Loucy (cell line): ENCODE measurements around the gene SDHAF3.

ENCODE experiments used
- H2AFZ ChIP-seq: fragments of 200-600 bp; sonication (generic); 2 replicates; pipeline ENCODE4 v1.6.0; 2016; ENCODE audit warnings: antibody characterized with exemption, mild to moderate bottlenecking, low read length, moderate library complexity
- H3F3A ChIP-seq: fragments of 200-600 bp; 2 replicates; pipeline ENCODE4 v1.6.0; 2016; ENCODE audit warnings: antibody characterized with exemption, low read depth, mild to moderate bottlenecking
- H3K27me3 ChIP-seq: fragments of 200-600 bp; sonication (generic); 2 replicates; pipeline ENCODE4 v1.6.1; 2014; ENCODE audit warnings: low read length, mild to moderate bottlenecking; ENCODE audit not compliant: insufficient read depth, poor library complexity, severe bottlenecking
- H3K36me3 ChIP-seq: fragments of 200-600 bp; sonication (generic); 2 replicates; pipeline ENCODE4 v1.6.1; 2016; ENCODE audit warnings: low read length; ENCODE audit not compliant: insufficient read depth
- H3K4me1 ChIP-seq: fragments of 200-600 bp; sonication (generic); 2 replicates; pipeline ENCODE4 v1.5.1; 2014; ENCODE audit warnings: low read length, mild to moderate bottlenecking; ENCODE audit not compliant: insufficient read depth, poor library complexity, severe bottlenecking
- H3K4me2 ChIP-seq: fragments of 200-600 bp; sonication (generic); 2 replicates; pipeline ENCODE4 v1.6.0; 2014; ENCODE audit warnings: antibody characterized with exemption, low read length, low read depth, mild to moderate bottlenecking; ENCODE audit not compliant: poor library complexity, severe bottlenecking
- H3K4me3 ChIP-seq: fragments of 200-600 bp; sonication (generic); 2 replicates; pipeline ENCODE4 v1.5.1; 2014; ENCODE audit warnings: low read length, mild to moderate bottlenecking, mixed read lengths; ENCODE audit not compliant: poor library complexity, severe bottlenecking
- H3K79me2 ChIP-seq: fragments of 200-600 bp; sonication (generic); 2 replicates; pipeline ENCODE4 v1.6.1; 2014; ENCODE audit warnings: low read length; ENCODE audit not compliant: insufficient read depth
- H3K9ac ChIP-seq: fragments of 200-600 bp; sonication (generic); 2 replicates; pipeline ENCODE4 v1.6.0; 2014; ENCODE audit warnings: mild to moderate bottlenecking, low read depth, low read length, moderate library complexity; ENCODE audit not compliant: poor library complexity, severe bottlenecking
- H3K9me2 ChIP-seq: fragments of 200-600 bp; sonication (generic); replicated peaks from 2 replicates; pipeline ENCODE4 v1.6.1; 2016; ENCODE audit warnings: low read depth, low read length, mixed read lengths
- H3K9me3 ChIP-seq: fragments of 200-600 bp; sonication (generic); 2 replicates; pipeline ENCODE4 v1.6.1; 2014; ENCODE audit warnings: mild to moderate bottlenecking, antibody characterized with exemption, low read length, low read depth; ENCODE audit not compliant: insufficient read depth
- H4K20me1 ChIP-seq: fragments of 200-600 bp; sonication (generic); 2 replicates; pipeline ENCODE4 v1.6.0; 2014; ENCODE audit warnings: antibody characterized with exemption, low read length, mild to moderate bottlenecking; ENCODE audit not compliant: insufficient read depth, poor library complexity, severe bottlenecking
- CTCF ChIP-seq: fragments of 200-600 bp; sonication (generic); conservative IDR thresholded peaks from 2 replicates; pipeline ENCODE4 v1.5.1; 2014; ENCODE audit warnings: mild to moderate bottlenecking, antibody characterized with exemption, low read length
- EZH2phosphoT487 ChIP-seq: fragments of 200-600 bp; IDR thresholded peaks from 2 replicates; pipeline ENCODE4 v1.6.1; 2018; ENCODE audit warnings: antibody characterized with exemption, mild to moderate bottlenecking, moderate library complexity, borderline replicate concordance

The SDHAF3 gene

GRCh38 chr7:97130417-97131139 lies 13.1 kb downstream of the SDHAF3 start:
- H3K9me2 ChIP-seq = no peaks in the 10 kb centered on the region
- no peak for TF ChIP-seq EZH2phosphoT487
- no peak for TF ChIP-seq CTCF
- no peak overlapping the region for H2AFZ ChIP-seq
- H3K4me3 ChIP-seq = no peak overlapping the region
- H3K4me2 ChIP-seq = no peak overlapping the region
- no peaks in the 10 kb centered on the region for H3F3A ChIP-seq
- H4K20me1 ChIP-seq = no peaks in the 10 kb centered on the region
- no peaks in the 10 kb centered on the region for H3K9me3 ChIP-seq
- H3K9ac ChIP-seq = no peak overlapping the region
- no peaks in the 10 kb centered on the region for H3K36me3 ChIP-seq
- no peaks in the 10 kb centered on the region for H3K79me2 ChIP-seq
- H3K27me3 ChIP-seq = no peaks in the 10 kb centered on the region
- H3K4me1 ChIP-seq = no peaks in the 10 kb centered on the region

- no peaks in the 10 kb centered on the region for H3K36me3 ChIP-seq
- H3K9me3 ChIP-seq = no peaks in the 10 kb centered on the region
- no peak overlapping the region for H3K4me2 ChIP-seq
- no peaks in the 10 kb centered on the region for H4K20me1 ChIP-seq
- TF ChIP-seq CTCF (no peak), EZH2phosphoT487 (no peak)
- no peaks in the 10 kb centered on the region for H3K79me2 ChIP-seq
- no peaks in the 10 kb centered on the region for H3K4me1 ChIP-seq
- H3F3A ChIP-seq = no peaks in the 10 kb centered on the region
- H3K9me2 ChIP-seq = no peaks in the 10 kb centered on the region
- no peak overlapping the region for H2AFZ ChIP-seq
- H3K9ac ChIP-seq = no peak overlapping the region
- H3K27me3 ChIP-seq = no peaks in the 10 kb centered on the region
- no peak overlapping the region for H3K4me3 ChIP-seq
Measured at GRCh38 chr7:97133159-97133558, 15.7 kb downstream of the SDHAF3 start.

GRCh38 chr7:97138830-97139229 lies 21.3 kb downstream of the SDHAF3 start:
- no peaks in the 10 kb centered on the region for H3K79me2 ChIP-seq
- H3F3A ChIP-seq = no peaks in the 10 kb centered on the region
- no peaks in the 10 kb centered on the region for H3K27me3 ChIP-seq
- H3K9me3 ChIP-seq = 0 out of 2 replicates have a peak, but pooled peaks cover 4% of the 10 kb centered on the region
- no peaks in the 10 kb centered on the region for H4K20me1 ChIP-seq
- H3K9me2 ChIP-seq = no peaks in the 10 kb centered on the region
- H3K4me2 ChIP-seq = no peak overlapping the region
- no peak overlapping the region for H2AFZ ChIP-seq
- H3K9ac ChIP-seq = no peak overlapping the region
- no peaks in the 10 kb centered on the region for H3K4me1 ChIP-seq
- H3K4me3 ChIP-seq = no peak overlapping the region
- H3K36me3 ChIP-seq = no peaks in the 10 kb centered on the region
- TF ChIP-seq CTCF = no peak
- TF ChIP-seq EZH2phosphoT487 = no peak
